B cell (primary cell): ENCODE measurements around the gene SEPHS2. TPM values are rescaled to one million over a fixed set of nuclear protein-coding genes. Genes with fewer than 3 reads are reported as not detected.

ENCODE experiments used
- ATAC-seq: fragments of 200-7000 bp; cut with Tn5 transposase; one replicate; pipeline ENCODE4 v1.10.0; 2021; ENCODE audit warnings: low read depth, mild to moderate bottlenecking, moderate number of reproducible peaks, moderate library complexity
- CTCF ChIA-PET: fragments of 350-600 bp; sonication (Branson Sonifier 250); formaldehyde crosslinking; loops from one replicate; lab custom pipeline; 2021; ENCODE audit warnings: antibody characterized with exemption, inconsistent platforms; lab: Charles Lee
- POLR2A ChIA-PET: fragments of 350-600 bp; sonication (Branson Sonifier 250); formaldehyde crosslinking; loops from one replicate; lab custom pipeline; 2021; ENCODE audit warnings: antibody characterized with exemption; lab: Charles Lee
- DNase-seq: peaks from one replicate; pipeline ENCODE4 v3.0.0; 2013
- H2AFZ ChIP-seq: 2 replicates; pipeline ENCODE4 v1.6.1; 2012; ENCODE audit warnings: mild to moderate bottlenecking, low read depth, low read length; ENCODE audit not compliant: insufficient read depth, poor library complexity, severe bottlenecking
- H3K27ac ChIP-seq, 2 donors: 1 replicate in 1 of 2; 2 replicates in 1 of 2; pipeline ENCODE4 v1.5.1; 2012 to 2013; ENCODE audit warnings: low read length in 2 of 2, mild to moderate bottlenecking in 2 of 2, moderate library complexity in 1 of 2
- H3K27me3 ChIP-seq, 4 experiments: fragments of 200-600 bp in 1 of 4; sonication (generic) in 1 of 4; replicated peaks in 1 of 4; 1 replicate in 2 of 4; 2 replicates in 2 of 4; pipeline versions ENCODE4 v1.6.1 to v1.7.0; 2013 to 2016; ENCODE audit warnings: low read length in 3 of 4, mild to moderate bottlenecking in 2 of 4, mixed read lengths in 1 of 4, moderate library complexity in 1 of 4; ENCODE audit not compliant: insufficient read depth in 4 of 4, control insufficient read depth in 3 of 4; ENCODE audit errors: control extremely low read depth in 1 of 4
- H3K36me3 ChIP-seq, 2 experiments: replicated peaks in 1 of 2; 1 replicate in 1 of 2; 2 replicates in 1 of 2; pipeline versions ENCODE4 v1.6.1 to v1.7.1; 2013; ENCODE audit warnings: low read length in 1 of 2; ENCODE audit not compliant: insufficient read depth in 2 of 2, control insufficient read depth in 1 of 2; ENCODE audit errors: control extremely low read depth in 1 of 2, extremely low read depth in 1 of 2
- H3K4me1 ChIP-seq, 2 donors: fragments of 200-600 bp in 1 of 2; sonication (generic) in 1 of 2; 1 replicate in 1 of 2; 2 replicates in 1 of 2; pipeline versions ENCODE4 v1.5.1 to v1.6.1; 2013 to 2017; ENCODE audit warnings: low read length in 2 of 2; ENCODE audit not compliant: control insufficient read depth in 2 of 2, insufficient read depth in 2 of 2
- H3K4me2 ChIP-seq: replicated peaks from 2 replicates; pipeline ENCODE3; 2012; ENCODE audit warnings: mild to moderate bottlenecking, low read depth, low read length; ENCODE audit not compliant: poor library complexity, severe bottlenecking
- H3K4me3 ChIP-seq, 5 experiments: fragments of 200-600 bp in 1 of 5; sonication (generic) in 1 of 5; 1 replicate in 3 of 5; 2 replicates in 2 of 5; pipeline versions ENCODE4 v1.5.1 to v1.7.0; 2011 to 2016; ENCODE audit warnings: low read length in 4 of 5, mild to moderate bottlenecking in 4 of 5, low read depth in 2 of 5, control low read depth in 1 of 5, moderate library complexity in 1 of 5; ENCODE audit not compliant: insufficient read depth in 1 of 5; ENCODE audit errors: control extremely low read depth in 1 of 5, extremely low read depth in 1 of 5
- H3K79me2 ChIP-seq: fragments of 200-600 bp; sonication (generic); one replicate; pipeline ENCODE4 v1.6.0; 2016; ENCODE audit warnings: low read length; ENCODE audit not compliant: control insufficient read depth, insufficient read depth
- H3K9ac ChIP-seq: fragments of 200-600 bp; sonication (generic); 2 replicates; pipeline ENCODE4 v1.6.1; 2017; ENCODE audit warnings: mild to moderate bottlenecking, low read length, moderate library complexity
- H3K9me3 ChIP-seq, 3 donors: one replicate each; pipeline versions ENCODE4 v1.6.1 to v1.7.1; 2013; ENCODE audit warnings: low read length in 2 of 3; ENCODE audit not compliant: control insufficient read depth in 2 of 3, insufficient read depth in 1 of 3; ENCODE audit errors: control extremely low read depth in 1 of 3
- H4K20me1 ChIP-seq: 2 replicates; pipeline ENCODE4 v1.6.0; 2012; ENCODE audit warnings: mild to moderate bottlenecking, low read length; ENCODE audit not compliant: insufficient read depth, control insufficient read depth, poor library complexity, severe bottlenecking
- H3K27ac Mint-ChIP-seq: one replicate; pipeline ENCODE4 v1.8.0; 2021; ENCODE audit warnings: mixed read lengths
- H3K27me3 Mint-ChIP-seq: one replicate; pipeline ENCODE4 v1.8.0; 2021; ENCODE audit warnings: mixed read lengths
- H3K4me1 Mint-ChIP-seq: one replicate; pipeline ENCODE4 v1.8.0; 2021; ENCODE audit warnings: mixed read lengths
- H3K4me3 Mint-ChIP-seq: one replicate; pipeline ENCODE4 v1.8.0; 2021; ENCODE audit warnings: mixed read lengths
- H3K9me3 Mint-ChIP-seq: one replicate; pipeline ENCODE4 v1.8.0; 2022; ENCODE audit warnings: mixed read lengths; ENCODE audit not compliant: insufficient read depth
- EZH2 ChIP-seq: IDR thresholded peaks from 2 replicates; pipeline ENCODE4 v1.6.1; 2012; ENCODE audit warnings: borderline replicate concordance, low read depth, mild to moderate bottlenecking, moderate library complexity, low read length; ENCODE audit not compliant: insufficient read depth, poor library complexity, severe bottlenecking
- WGBS: methylation state at CpG from one replicate; pipeline ENCODE4 v1.1.5; 2013; ENCODE audit warnings: missing lambda C conversion rate; ENCODE audit not compliant: insufficient coverage; 5-methylcytosine and 5-hydroxymethylcytosine counted together
- intact Hi-C: fragments of 100-400 bp; cut with micrococcal nuclease; formaldehyde crosslinking; loops from one replicate; pipeline ENCODE4 v1.10.0; 2022
- polyA plus RNA-seq: library from polyadenylated mRNA; depleted of rRNA; stranded (reverse); fragments of >200 nt; gene quantifications from 2 replicates; pipeline ENCODE4 v1.2.3, GENCODE V29; 2012
- total RNA-seq, 2 donors: library from RNA; stranded (reverse); fragments of 120-200 nt in 1 of 2; gene quantifications; 1 replicate in 1 of 2; 2 replicates in 1 of 2; pipeline versions ENCODE4 v1.2.3 to v1.2.4, GENCODE V29; 2013 to 2022
- TF ChIP-seq, protein P1 (sequence below): fragments of 200-600 bp; IDR thresholded peaks from one replicate; pipeline ENCODE4 v1.8.0; 2022; ENCODE audit warnings: antibody characterized with exemption, mild to moderate bottlenecking

Gene SEPHS2
- total and polyA plus RNA-seq, 2 donors (not counting 1 experiment from before 2014, with no cell fraction given): 13.8 to 63.2 TPM

DNA sequence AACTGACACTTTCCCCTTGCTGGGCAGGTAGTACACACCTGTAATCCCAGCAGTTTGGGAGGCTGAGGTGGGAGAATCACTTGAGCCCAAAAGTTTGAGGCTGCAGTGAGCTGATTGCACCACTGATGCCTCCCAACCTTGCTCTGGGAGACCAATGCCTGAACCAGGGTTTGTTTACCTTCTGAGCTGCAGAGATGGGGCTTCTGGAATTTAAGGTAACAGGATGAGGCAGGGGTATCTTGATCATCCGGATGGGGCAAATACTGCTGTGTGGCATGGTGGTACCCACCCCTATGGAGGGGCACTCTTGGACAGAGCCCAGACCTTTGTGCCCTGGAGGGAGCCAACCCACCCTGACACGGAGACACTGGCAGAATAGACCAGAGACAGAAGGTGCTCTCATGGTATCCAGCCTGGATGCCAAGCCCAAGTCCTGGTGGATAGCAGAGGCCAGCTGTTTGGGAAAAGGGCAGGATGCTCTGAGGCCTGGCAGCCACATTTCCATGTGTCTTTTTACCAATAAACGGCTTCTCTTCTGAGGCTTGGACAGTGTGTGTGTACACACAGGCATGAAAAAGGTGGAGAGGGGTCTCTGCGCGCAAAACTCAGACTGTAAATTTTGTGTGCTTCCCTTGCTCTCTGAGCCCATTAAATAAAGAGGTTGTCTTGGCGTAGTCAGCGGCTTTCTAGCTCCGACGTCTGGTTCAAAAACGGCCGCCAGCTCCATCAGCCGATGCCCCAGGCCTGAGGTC, 46.1 kb downstream of the SEPHS2 start:
- no peak for TF ChIP-seq EZH2
- TF ChIP-seq, protein P1, sequence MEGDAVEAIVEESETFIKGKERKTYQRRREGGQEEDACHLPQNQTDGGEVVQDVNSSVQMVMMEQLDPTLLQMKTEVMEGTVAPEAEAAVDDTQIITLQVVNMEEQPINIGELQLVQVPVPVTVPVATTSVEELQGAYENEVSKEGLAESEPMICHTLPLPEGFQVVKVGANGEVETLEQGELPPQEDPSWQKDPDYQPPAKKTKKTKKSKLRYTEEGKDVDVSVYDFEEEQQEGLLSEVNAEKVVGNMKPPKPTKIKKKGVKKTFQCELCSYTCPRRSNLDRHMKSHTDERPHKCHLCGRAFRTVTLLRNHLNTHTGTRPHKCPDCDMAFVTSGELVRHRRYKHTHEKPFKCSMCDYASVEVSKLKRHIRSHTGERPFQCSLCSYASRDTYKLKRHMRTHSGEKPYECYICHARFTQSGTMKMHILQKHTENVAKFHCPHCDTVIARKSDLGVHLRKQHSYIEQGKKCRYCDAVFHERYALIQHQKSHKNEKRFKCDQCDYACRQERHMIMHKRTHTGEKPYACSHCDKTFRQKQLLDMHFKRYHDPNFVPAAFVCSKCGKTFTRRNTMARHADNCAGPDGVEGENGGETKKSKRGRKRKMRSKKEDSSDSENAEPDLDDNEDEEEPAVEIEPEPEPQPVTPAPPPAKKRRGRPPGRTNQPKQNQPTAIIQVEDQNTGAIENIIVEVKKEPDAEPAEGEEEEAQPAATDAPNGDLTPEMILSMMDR: no peak
- DNase-seq: peak; percentile 12
- Histone ChIP-seq H3K27me3 (no peaks in the 10 kb centered on the region), H3K4me2 (peak overlapping the region; percentile 98), H3K9me3 (no peaks in the 10 kb centered on the region), H3K4me1 (peaks cover 16 to 36% of the 10 kb centered on the region in 2 donors), H3K27ac (no peak overlapping the region), H3K9ac (peak overlapping the region; percentile 76), H2AFZ (peak overlapping the region; percentile 94), H3K79me2 (peaks cover 30% of the 10 kb centered on the region), H3K4me3 (peak overlapping the region in 4 of 5 experiments; percentile 61 to 85 (median 70)), H3K36me3 (peaks cover 0 to 16% of the 10 kb centered on the region in 2 experiments), H4K20me1 (peaks cover 25% of the 10 kb centered on the region)
- 23% methylated on average over 12 of the region's 12 CpGs for WGBS
- peaks cover 4% of the 10 kb centered on the region for H3K27me3 Mint-ChIP-seq
- intact Hi-C loops: loop anchor here (10.0 kb wide), 1 partner anchor 535 kb away; the partner anchor contains the start of gene CDIPT
- POLR2A ChIA-PET: interaction anchor here (0.6 to 1.3 kb wide), 4 partner anchors 10 to 233 kb away, joined by 4 to 6 read pairs (median 4); no protein-coding TSS in a partner anchor
- H3K4me1 Mint-ChIP-seq: peaks cover 27% of the 10 kb centered on the region
- no peak for ATAC-seq
- CTCF ChIA-PET: interaction anchor here (2.2 to 2.5 kb wide), 2 partner anchors 9 to 17 kb away, joined by 5 to 15 read pairs; partner anchors contain the start of genes SEPTIN1 and ZNF771
- peak overlapping the region; percentile 90 for H3K4me3 Mint-ChIP-seq
- no peaks in the 10 kb centered on the region for H3K9me3 Mint-ChIP-seq
- peak overlapping the region; percentile 63 for H3K27ac Mint-ChIP-seq
